HG03060 (cell line): ENCODE results near the gene TMEM144.
"Not testable (repeated sequence)": the region's sequence is repeated elsewhere in the genome, so short reads cannot be mapped to it uniquely, and the experiment has no call there.

ENCODE experiments used
- ATAC-seq: cut with Tn5 transposase; IDR thresholded peaks from one replicate; pipeline ENCODE4 v1.9.1; 2021; ENCODE audit warnings: low read depth, moderate number of reproducible peaks; ENCODE audit not compliant: unreplicated experiment

Gene TMEM144

GRCh38 chr4:158229768-158230167, 19.5 kb downstream of the TMEM144 start:
- ATAC-seq: no peak

DNA sequence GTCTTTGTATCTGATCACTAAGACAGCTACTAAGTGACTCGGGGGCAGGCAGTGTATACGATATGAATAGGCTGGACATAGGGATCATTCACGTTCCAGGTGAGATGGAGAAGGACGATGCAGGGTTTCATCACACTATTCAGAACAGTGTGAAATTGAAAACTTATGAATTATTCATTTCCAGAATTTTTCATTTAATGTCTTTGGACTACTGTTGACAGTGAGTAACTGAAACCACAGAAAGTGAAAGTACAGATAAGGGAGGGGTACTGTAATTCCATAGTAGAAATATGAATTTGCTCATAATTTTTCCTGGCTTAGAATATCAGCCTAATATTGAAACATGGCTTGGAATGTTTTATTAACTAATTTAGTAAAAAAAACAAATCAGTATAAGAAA, 24.4 kb downstream of the TMEM144 start:
- ATAC-seq: no peak

DNA sequence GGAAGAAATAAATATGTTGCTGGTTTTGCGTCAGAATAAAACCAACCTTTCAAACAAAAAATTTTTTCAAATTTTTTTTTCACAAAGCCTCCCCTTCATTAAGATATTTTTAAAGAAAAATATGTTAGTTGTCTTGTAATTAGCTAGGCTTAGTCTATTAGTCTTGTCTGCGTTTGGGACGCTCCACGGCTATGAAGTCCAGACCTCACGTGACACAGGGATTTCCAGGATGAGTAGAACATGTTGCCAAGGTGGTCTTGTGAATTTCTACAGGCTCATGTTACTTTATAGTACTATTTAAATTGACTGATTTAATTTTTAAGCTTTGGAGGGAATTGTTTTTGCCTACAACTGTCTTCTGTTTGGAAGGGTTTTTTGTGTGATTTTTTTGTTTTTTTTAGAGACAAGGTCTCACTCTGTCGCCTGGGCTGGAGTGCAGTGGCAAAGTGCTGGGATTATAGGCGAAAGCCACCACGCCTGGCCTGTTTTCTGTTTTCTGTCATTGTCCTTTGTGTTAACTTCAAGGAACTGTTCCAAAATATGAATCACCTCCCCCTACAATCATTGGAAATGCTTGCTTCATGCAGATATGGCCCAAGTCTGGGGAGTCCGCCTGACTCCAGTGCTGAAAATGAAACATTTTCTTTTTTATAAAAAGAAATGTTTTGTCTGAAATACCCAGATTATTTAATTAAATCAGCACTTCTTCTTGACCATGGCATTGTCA, 26.2 kb downstream of the TMEM144 start:
- ATAC-seq: no peak

DNA sequence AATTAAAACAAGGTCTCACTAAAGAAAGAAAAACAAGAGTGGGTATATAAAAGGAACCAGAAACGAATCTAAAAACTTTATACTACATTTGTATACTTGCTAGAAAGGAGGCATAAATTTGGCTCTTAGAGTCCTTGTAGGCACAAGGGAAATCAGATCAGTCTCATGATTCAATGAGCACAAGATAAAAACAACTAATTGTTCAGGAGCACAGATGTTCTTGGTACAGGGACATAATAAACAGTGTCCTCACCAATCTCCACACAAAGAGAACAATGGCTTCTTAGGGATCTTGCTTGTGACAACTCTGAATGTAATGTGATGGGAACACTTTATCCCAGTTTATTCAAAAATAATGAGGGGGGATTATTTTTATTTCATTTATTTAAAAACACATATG, 28.3 kb downstream of the TMEM144 start:
- no peak for ATAC-seq

GRCh38 chr4:158239196-158239595, 28.9 kb downstream of the TMEM144 start:
- ATAC-seq: no peak

- no peak for ATAC-seq
These were observed 32.8 kb downstream of the TMEM144 start for GRCh38 chr4:158243071-158243470.

DNA sequence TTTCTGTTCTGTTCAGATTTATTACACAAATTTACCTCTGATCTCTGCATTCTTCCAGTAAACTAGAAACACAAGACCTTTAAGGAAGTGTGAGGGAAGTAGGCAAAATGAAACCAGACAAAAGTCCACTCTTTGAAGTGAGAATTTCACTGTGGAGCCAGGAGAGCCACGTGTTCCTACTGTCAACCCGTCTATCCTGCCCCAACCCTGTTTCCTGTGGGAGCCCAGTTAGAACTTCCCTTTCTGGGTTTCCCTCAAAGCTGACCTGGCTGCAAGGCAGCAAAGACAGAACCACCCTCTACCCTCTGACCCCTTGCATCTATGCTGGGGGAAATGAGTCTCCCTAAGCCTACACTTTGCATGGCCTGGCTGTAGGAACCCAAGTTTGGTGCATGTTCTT, 40.0 kb downstream of the TMEM144 start:
- ATAC-seq: no peak

GRCh38 chr4:158253350-158253980, 43.2 kb downstream of the TMEM144 start:
- peak; percentile 68 for ATAC-seq

- ATAC-seq: no peak
These were observed 44.0 kb downstream of the TMEM144 start for GRCh38 chr4:158254292-158254691.

DNA sequence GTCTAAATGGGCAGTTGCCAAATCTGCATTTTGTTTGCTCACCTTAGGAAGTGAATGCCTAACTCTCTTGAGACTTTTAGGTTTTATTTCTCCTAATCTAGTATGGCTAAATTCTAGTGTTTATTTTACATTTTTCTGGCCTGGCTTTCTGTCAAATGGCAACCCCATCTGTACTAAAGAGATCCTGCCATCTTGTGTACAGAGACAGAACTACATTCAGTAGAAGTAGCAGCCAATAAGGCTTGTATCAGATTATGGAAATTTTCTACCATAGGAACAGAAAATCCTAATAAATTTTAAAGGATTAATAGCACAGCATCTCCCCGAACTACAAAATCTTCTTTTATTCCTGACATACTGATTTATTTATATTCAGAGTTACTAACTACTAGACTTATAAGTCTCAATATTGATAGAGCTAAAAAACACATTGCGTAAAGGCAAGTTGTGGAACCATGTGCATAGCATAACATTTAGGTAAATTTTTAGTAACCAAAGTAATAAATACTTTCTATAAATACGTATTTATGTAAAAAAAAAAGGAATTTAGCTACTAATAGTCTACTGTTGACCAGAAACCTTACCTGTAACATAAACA, 45.5 kb downstream of the TMEM144 start:
- ATAC-seq: peak; percentile 38

DNA sequence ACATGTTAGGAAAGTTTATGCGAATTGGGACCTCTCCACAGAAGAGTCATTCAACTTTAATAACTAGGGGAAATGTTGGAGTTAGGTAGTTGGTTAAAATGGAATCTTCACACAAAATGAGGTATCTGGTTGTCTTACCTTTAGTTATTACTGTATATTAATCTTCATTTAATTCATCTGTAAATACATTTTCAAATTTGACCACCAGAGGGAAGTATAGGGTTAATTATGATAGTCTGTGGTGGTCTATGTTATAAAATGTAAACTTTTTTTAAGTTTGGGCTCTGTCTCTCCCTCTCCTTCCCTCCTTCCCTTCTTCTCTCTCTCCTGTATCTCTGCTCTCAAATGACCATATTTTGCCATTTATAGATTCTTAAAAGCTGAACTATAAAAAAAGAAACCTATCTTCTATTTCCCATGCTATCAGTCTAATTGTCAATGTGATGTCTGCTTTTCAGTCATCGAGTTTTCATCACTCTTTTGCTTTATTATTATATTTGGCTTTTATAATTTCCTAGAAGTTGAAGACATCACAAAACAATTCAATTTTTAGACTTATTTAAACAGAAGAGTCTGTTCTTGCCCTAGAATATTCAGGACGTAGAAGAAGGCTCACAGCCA, 49.8 kb downstream of the TMEM144 start:
- no peak for ATAC-seq

GRCh38 chr4:158261480-158261879, 51.2 kb downstream of the TMEM144 start:
- ATAC-seq: no peak

GRCh38 chr4:158268553-158268952, 58.3 kb downstream of the TMEM144 start:
- ATAC-seq: no peak

DNA sequence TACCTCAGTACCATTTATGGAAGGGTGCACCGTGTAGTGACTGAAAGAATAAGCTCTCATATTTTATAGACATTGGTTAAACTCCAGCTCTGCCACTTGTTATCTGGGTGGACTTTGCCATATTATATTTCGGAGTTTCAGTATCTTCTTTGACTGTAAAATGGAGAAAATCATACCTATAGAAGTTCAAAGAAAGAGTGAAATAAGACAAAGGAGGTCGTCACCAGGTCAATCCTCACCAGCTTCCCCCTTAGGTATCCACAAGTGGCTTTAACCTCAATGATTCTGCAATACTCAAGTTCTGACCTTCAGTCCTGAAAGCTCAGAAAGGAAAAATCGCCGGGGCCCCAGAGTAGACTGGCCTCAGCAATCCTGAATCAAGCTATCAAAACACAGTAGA, 64.3 kb downstream of the TMEM144 start:
- ATAC-seq: no peak

GRCh38 chr4:158277558-158277957, 67.3 kb downstream of the TMEM144 start:
- no peak for ATAC-seq

DNA sequence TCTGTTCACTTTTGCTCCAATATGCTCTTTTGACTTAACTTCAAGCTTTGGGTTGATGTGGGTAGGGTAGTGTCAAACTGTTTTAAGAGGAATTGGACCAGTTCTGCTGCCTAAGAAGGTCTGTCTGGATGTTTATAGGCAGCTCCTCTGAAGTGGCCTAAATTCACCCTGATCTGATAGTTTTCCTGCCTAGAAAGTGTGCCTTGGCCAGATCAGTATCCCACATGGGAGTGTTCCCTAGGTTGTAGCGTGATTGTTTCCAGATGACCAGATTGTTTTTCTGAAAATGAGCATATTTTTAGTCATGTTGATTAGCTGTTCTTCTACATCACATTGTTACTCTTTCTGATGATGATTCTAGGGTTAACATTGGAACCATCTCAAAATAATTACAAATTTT, 68.8 kb downstream of the TMEM144 start:
- ATAC-seq: not testable (repeated sequence)

- ATAC-seq: no peak
These were observed 70.6 kb downstream of the TMEM144 start for GRCh38 chr4:158280856-158281255.

DNA sequence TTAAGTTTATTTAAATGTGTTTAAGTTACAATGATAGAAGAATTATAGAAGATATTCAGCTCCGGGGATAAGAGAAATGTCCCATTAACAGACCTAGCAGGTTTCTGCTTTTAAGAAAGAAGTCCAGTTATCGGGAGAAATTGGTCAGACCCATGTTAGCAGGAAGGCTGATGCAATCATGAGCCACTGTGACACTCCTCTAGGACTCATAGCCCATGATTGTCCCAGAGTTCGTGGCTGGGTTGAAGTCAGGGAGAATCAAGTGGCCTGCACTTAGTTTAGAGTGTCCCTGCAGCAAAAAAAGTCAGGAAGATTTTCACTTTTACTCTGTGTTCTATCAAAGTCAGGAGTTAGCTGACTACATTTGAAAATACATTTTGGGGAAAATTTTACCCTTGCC, 72.0 kb downstream of the TMEM144 start:
- no peak for ATAC-seq

DNA sequence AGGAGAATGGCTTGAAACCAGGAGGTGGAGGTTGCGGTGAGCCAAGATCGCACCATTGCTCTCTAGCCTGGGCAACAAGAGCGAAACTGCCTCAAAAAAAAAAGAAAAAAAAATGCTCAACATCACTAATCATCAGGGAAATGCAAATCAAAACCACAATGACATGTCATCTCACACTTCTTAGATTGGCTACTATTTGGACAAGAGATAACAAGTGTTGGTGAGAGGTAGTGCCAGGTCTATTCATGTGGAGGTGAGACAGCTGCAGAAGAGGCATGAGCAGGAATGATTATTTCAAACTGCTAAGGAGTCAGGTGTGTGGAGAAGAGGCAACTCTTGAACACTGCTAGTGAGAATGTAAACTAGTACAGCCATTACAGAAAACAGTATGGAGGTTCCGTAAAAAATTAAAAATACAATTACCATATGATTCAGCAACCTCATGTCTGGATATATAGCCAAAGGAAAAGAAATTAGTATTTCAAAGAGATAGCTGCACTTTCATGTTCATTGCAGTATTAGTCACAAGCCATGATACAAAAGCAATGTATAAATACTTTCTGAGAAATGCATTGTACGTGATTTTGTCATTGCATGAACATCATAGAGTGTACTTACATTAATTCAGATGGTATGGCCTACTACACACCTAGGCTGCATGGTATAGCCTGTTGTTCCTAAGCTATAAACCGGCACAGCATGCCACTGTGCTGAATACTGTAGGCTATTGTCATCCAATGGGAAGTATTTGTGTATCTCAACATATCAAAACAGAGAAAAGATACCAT, 75.3 kb downstream of the TMEM144 start:
- ATAC-seq: no peak

GRCh38 chr4:158290912-158291311, 80.6 kb downstream of the TMEM144 start:
- ATAC-seq: no peak
